ENCODE data around the gene OGDH.
"Not testable (repeated sequence)": the region's sequence is repeated elsewhere in the genome, so short reads cannot be mapped to it uniquely, and the experiment has no call there.

Gene OGDH

DNA sequence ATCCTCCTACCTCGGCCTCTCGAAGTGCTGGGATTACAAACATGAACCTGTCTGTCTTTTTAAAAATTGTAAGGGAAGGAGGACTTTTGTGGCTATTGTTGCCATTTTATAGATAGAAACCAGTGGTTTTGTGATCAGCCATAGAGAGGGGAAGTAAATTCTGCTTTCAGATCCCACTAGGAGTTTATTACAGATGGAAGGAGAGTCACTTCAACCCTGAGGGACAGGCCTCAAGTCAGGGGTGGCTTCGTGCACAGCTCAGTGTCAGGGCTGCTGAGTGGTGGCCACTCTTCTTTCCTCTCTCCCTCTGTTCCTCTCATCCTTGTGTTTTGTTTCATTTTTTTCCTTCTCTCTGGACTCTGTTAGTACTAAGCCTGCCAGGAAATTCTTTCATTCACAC, 60.8 kb downstream of the OGDH start:
- no peak for DNase-seq (ENCODE audit: low spot score)

- no peak for DNase-seq (ENCODE audit: low spot score)
Measured at GRCh38 chr7:44671069-44671468, 64.6 kb downstream of the OGDH start.

- no peak for DNase-seq (ENCODE audit: low spot score)
Measured at GRCh38 chr7:44673324-44673723, 66.9 kb downstream of the OGDH start.

- DNase-seq (ENCODE audit: low spot score): no peak
Measured at GRCh38 chr7:44673771-44674170, 67.3 kb downstream of the OGDH start.

DNA sequence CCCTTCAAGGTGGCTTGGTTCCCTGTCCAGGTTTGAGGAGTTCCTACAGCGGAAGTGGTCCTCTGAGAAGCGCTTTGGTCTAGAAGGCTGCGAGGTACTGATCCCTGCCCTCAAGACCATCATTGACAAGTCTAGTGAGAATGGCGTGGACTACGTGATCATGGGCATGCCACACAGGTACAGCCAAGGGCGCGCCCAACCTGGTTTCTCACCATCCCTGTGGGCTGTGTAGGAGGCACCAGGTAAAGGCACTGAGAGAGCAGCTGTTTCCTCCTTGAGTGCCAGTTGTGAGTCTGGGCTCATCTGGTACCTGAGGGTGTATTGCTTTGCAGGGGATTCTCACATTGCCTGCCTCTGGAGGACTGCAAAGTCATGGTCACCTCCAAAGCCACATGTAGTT, 68.0 kb downstream of the OGDH start:
- DNase-seq (ENCODE audit: low spot score): no peak

- no peak for DNase-seq (ENCODE audit: low spot score)
Measured at GRCh38 chr7:44676776-44677175, 70.3 kb downstream of the OGDH start.

DNA sequence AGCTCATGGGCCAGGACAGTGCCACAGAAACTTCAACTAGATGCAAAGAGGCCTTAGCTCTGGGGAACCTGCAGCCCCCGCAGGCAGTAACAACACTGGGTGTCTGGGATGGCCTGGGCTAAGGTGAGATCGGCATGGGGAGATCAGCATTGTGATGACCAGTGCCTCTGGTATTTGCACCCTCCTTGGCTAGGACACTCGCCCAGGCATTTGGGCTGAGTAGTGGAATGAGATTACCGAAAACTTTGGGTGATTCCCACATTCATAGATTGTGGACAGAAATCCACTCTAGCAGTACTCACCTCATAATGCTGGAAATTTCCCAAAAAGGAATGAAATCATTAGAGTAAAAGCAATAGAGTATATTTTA, 71.7 kb downstream of the OGDH start:
- no peak for DNase-seq (ENCODE audit: low spot score)

GRCh38 chr7:44678471-44679179, 72.2 kb downstream of the OGDH start:
- DNase-seq (ENCODE audit: low spot score): no peak

- DNase-seq (ENCODE audit: low spot score): no peak
Measured at GRCh38 chr7:44681645-44682044, 75.2 kb downstream of the OGDH start.

DNA sequence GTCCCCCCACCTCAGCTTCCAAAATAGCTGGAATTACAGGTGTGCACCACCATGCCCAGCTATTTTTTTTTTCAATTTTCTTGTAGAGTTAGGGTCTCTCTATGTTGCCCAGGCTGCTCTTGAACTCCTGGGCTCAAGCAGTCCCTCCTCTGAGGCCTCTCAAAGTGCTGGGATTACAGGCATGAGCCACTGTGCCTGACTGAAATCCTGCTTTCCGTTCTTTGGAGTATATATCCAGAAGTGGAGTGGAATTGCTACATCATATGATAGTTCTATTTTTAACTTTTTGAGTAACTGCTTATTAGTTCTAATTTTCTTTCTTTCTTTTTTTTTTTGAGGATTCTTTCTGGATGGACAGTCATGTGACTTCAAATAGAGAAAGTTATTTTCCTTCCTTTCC, 79.3 kb downstream of the OGDH start:
- no peak for DNase-seq (ENCODE audit: low spot score)

DNA sequence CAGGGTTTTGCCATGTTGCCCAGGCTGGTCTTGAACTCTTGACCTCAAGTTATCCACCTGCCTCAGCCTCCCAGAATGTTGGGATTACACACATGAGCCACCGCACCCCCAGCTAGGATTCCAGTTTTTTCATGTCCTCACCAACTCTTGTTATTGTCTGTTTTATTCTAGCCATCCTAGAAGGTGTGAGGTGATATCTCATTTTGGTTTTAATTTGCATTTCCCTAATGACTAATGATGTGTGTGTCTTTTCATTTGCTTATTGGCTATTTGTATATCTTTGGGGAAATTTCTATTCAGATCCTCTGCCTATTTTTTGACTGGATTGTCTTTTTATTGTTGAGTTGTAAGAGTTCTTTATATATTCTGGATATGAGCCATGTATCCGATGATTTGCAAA, 83.0 kb downstream of the OGDH start:
- no peak for DNase-seq (ENCODE audit: low spot score)

- DNase-seq (ENCODE audit: low spot score): no peak
Measured at GRCh38 chr7:44693641-44694313, 87.3 kb downstream of the OGDH start.

DNA sequence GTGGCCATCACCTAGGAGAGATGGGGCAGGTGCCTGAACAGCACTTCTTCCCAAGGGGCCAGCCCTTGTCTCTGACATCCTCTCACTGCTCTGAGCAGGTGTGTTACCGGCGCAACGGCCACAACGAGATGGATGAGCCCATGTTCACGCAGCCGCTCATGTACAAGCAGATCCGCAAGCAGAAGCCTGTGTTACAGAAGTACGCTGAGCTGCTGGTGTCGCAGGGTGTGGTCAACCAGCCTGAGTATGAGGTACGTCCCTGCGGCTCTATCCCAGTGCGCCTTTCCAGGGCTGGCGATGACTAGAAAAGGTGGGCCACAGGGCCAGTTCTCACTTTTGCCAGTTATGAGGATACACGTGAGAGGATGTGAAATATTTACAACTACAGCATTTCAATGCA, 87.9 kb downstream of the OGDH start:
- DNase-seq (ENCODE audit: low spot score): no peak

DNA sequence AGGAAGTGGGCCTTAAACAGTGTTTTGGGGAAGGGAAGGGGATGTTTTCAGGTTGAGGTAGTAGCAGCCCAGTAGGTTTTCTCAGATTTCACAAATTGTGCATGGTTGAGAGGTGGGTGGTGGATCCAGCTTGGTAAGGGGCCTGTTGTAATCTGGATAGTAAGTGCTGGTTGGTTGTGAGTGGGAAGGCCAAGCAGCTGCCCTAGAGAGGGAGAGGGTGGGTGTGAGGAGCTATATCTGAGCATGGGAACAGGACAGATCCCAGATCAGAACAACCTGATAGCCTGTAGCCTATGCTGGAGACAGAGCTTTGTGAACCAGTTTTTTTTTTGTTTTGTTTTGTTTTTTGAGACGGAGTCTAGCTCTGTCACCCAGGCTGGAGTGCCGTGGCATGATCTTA, 88.3 kb downstream of the OGDH start:
- DNase-seq (ENCODE audit: low spot score): no peak

DNA sequence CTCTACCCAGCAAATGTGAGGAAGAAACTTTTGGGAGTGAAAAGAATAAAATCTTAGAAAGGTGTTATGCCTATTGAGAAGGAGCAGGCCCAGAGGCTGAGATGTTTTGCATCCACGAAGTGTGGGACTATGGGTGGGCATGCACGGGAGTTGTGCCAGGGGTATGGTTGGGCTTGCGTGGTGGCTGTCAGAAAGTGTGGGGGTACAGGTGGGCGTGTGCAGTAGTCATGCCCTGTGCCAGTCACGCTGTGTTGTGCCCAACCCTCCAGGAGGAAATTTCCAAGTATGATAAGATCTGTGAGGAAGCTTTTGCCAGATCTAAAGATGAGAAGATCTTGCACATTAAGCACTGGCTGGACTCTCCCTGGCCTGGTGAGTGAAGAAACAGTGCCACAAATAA, 89.3 kb downstream of the OGDH start:
- DNase-seq (ENCODE audit: low spot score): no peak

DNA sequence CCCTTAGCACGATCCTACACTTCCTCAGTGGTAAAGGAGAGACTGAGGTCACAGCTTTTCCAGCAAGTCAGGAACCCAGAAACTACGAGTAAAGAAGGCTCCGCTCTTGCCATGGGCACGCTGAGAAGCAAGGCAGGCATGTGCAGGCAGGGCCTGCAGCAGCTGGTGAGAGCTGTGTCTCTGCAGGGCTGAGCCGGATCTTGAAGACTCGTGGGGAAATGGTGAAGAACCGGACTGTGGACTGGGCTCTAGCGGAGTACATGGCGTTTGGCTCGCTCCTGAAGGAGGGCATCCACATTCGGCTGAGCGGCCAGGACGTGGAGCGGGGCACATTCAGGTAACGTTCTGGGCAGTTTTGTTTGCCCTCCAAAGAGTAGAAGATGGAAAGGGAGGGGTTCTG, 90.3 kb downstream of the OGDH start:
- DNase-seq (ENCODE audit: low spot score): no peak

- no peak for DNase-seq (ENCODE audit: low spot score)
Measured at GRCh38 chr7:44697136-44698045, 91.0 kb downstream of the OGDH start.

- DNase-seq (ENCODE audit: low spot score): no peak
Measured at GRCh38 chr7:44698046-44698580, 91.7 kb downstream of the OGDH start.

DNA sequence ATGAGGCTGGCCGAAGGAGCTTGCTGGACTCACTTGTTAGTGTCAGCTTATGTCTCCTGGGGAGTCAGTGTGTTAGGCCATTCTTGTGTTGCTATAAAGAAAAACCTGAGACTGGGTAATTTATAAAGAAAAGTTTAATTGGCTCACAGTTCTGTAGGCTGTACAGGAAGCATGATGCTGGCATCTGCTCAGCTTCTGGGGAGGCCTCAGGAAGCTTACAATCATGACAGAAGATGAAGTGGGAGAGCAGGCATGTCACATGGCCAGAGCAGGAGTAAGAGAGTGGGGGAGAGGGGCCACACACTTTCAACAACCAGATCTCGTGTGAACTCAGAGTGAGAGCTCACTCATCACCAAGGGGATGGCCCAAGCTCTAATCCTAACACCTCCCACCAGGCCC, 93.2 kb downstream of the OGDH start:
- not testable (repeated sequence) for DNase-seq (ENCODE audit: low spot score)

DNA sequence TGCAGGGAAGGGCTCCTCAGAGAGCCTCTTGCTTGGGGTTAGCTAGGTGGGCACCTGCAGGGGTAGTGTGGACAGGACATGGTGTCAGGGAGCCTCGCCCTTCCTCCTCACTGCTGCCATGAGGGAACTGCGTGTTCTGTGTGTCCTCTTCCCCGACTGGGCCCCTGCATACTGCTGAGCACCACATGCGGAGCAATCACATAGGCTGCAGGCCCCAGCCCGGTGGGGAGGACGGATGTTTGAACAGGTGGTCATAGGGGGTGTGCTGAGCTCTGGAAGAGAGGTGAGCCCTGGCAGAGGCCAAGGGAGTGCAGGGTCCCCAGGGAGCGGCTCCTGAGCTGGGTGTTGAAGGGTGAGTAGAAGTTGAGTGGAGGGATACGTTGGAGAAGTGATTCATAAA, 93.9 kb downstream of the OGDH start:
- no peak for DNase-seq (ENCODE audit: low spot score)

GRCh38 chr7:44703391-44703790, 97.0 kb downstream of the OGDH start:
- DNase-seq (ENCODE audit: low spot score): not testable (repeated sequence)

- no peak for DNase-seq (ENCODE audit: low spot score)
Measured at GRCh38 chr7:44703921-44704320, 97.5 kb downstream of the OGDH start.

GRCh38 chr7:44705434-44705833, 99.0 kb downstream of the OGDH start:
- no peak for DNase-seq (ENCODE audit: low spot score)

Measured in CD4-positive, alpha-beta T cell treated with Interleukin-6 at 100 ng/mL for 8 hours (primary cell).